ENCODE results near the gene DAGLB. TPM values are rescaled to one million over a fixed set of nuclear protein-coding genes. Genes with fewer than 3 reads are reported as not detected.
A peak's percentile ranks its signal among the peaks of the same experiment; 100 is the strongest.

Gene DAGLB
- total RNA-seq, 1 donor from 2014 or later = 27.0 TPM

- H3K4me1 Mint-ChIP-seq (ENCODE audit: unreplicated experiment) = peaks cover 19% of the 10 kb centered on the region
- H3K27ac Mint-ChIP-seq = no peak overlapping the region
- no peak for TF ChIP-seq CTCF (conservative IDR thresholded peaks at IDR 0.05)
- H3K9me3 Mint-ChIP-seq = no peaks in the 10 kb centered on the region
- DNase-seq (ENCODE audit: extremely low spot score, unreplicated experiment) = no peak
- H3K36me3 Mint-ChIP-seq = peaks cover 34% of the 10 kb centered on the region
- H3K27me3 Mint-ChIP-seq = no peaks in the 10 kb centered on the region
- no peak overlapping the region for H3K4me3 Mint-ChIP-seq
Observed at GRCh38 chr7:6440381-6440780, 7.4 kb downstream of the DAGLB start.

- no peak overlapping the region for H3K27ac Mint-ChIP-seq
- peaks cover 25% of the 10 kb centered on the region for H3K36me3 Mint-ChIP-seq
- no peak overlapping the region for H3K4me3 Mint-ChIP-seq
- DNase-seq (ENCODE audit: extremely low spot score, unreplicated experiment) = no peak
- peaks cover 16% of the 10 kb centered on the region for H3K4me1 Mint-ChIP-seq (ENCODE audit: unreplicated experiment)
- no peaks in the 10 kb centered on the region for H3K9me3 Mint-ChIP-seq
- no peaks in the 10 kb centered on the region for H3K27me3 Mint-ChIP-seq
- TF ChIP-seq CTCF (conservative IDR thresholded peaks at IDR 0.05) = no peak
Observed at GRCh38 chr7:6438427-6438826, 9.3 kb downstream of the DAGLB start.

DNA sequence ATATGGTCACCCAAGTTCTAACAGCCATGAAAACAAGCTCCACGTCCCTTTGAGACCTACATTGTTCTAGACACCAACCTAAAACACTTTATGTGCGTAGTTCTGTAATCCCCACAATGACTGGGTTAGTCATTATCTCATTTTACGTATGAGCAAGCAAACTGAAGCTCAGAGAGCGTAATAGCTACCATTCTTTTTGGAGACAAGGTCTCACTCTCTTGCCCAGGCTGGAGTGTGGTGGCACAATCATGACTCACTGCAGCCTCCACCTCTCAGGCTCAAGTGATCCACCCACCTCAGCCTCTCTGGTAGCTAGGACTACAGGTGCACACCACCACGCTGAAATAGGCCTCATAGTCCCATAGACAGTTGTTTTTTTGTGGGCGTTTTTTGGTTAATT is 10.5 kb downstream of the DAGLB start:
- Mint-ChIP-seq H3K36me3 (peaks cover 20% of the 10 kb centered on the region), H3K4me3 (no peak overlapping the region), H3K4me1 (ENCODE audit: unreplicated experiment) (peaks cover 15% of the 10 kb centered on the region), H3K27ac (no peak overlapping the region), H3K27me3 (no peaks in the 10 kb centered on the region), H3K9me3 (no peaks in the 10 kb centered on the region)
- DNase-seq (ENCODE audit: extremely low spot score, unreplicated experiment) = no peak
- TF ChIP-seq CTCF (conservative IDR thresholded peaks at IDR 0.05) = no peak

DNA sequence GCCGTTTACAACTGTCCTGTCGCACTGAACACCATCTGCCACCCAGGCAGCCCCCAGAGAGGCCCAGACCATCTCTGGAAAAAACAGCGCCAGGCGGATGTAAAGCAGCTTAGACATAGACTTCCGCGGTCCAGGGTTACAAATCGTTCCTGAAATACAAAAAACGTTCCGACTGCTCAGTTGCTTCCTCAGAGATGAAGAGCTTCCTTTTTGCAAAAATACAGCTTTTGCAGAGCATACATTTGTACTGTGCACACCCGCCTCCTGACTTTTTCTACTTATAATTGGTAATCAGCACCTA is 11.4 kb downstream of the DAGLB start:
- Mint-ChIP-seq H3K27me3 (no peaks in the 10 kb centered on the region), H3K4me1 (ENCODE audit: unreplicated experiment) (peaks cover 15% of the 10 kb centered on the region), H3K9me3 (no peaks in the 10 kb centered on the region), H3K27ac (peak overlapping the region; percentile 30), H3K36me3 (peaks cover 17% of the 10 kb centered on the region), H3K4me3 (no peak overlapping the region)
- TF ChIP-seq CTCF (conservative IDR thresholded peaks at IDR 0.05) = no peak
- no peak for DNase-seq (ENCODE audit: extremely low spot score, unreplicated experiment)

- Mint-ChIP-seq H3K4me3 (no peak overlapping the region), H3K4me1 (ENCODE audit: unreplicated experiment) (peaks cover 15% of the 10 kb centered on the region), H3K9me3 (no peaks in the 10 kb centered on the region), H3K27ac (peak overlapping the region; percentile 46), H3K27me3 (no peaks in the 10 kb centered on the region), H3K36me3 (peaks cover 17% of the 10 kb centered on the region)
- peak; percentile 89 for DNase-seq (ENCODE audit: extremely low spot score, unreplicated experiment)
- peak; percentile 99 for TF ChIP-seq CTCF (conservative IDR thresholded peaks at IDR 0.05)
Observed at GRCh38 chr7:6435486-6436384, 12.0 kb downstream of the DAGLB start.

Measured in type B pancreatic cell (in vitro differentiated cells).